Heart left ventricle (tissue), 13 donors: ENCODE data around the gene IFFO2.

Experiments
- CTCF ChIP-seq, 12 donors: fragments of 200-600 bp; sonication (generic) in 4 of 12; IDR thresholded peaks; one replicate each; pipeline versions ENCODE4 v1.5.0 to v1.8.0; 2018 to 2022; ENCODE audit warnings: antibody characterized with exemption in 12 of 12, mild to moderate bottlenecking in 5 of 12
- POLR2A ChIP-seq, 2 donors: fragments of 450-650 bp; IDR thresholded peaks; one replicate each; pipeline ENCODE4 v1.6.1; 2017; ENCODE audit warnings: antibody characterized with exemption in 2 of 2, mild to moderate bottlenecking in 2 of 2, moderate library complexity in 2 of 2
- donor health status: ischemic (EF 13 %, LVEDD 7.1; RV severe dilation, severe dysfunction).
- donor health status: DM: no; HTN: yes; CAD: no.
- donor health status: DM: no; HTN: no; CAD: no.
- donor health status: ischemic (EF 25% LVEDD 6.9; RV normal size, moderate dysfunction).
- donor health status: ischemic (EF 25% LVEDD 5.7; RV mildly dilated, moderate dysfunction).
- donor health status: ischemic (EF 35%, LVEDD 5.7; RV mildly dilated, moderate dysfunction).
- donor health status: nonischemic (EF 11% LVEDD 7.7; RV severe dilation, severe dysfunction).
- donor health status: DM: yes; HTN: yes; CAD: no.
- donor health status: PGD.
- donor health status: ischemic (EF 29% LVEDD 5.4; RV normal size, mild dysfunction).
- donor health status: nonischemic (EF 23%, LVEDD 6.1; RV moderate dilation, normal function).

- TF ChIP-seq POLR2A (IDR thresholded peaks at IDR 0.05): no peak
- TF ChIP-seq CTCF (IDR thresholded peaks at IDR 0.05): no peak
These were observed 47.3 kb downstream of the IFFO2 start for GRCh38 chr1:18908911-18909771.
